Stimulated activated CD4-positive, alpha-beta T cell treated with anti-CD3 and anti-CD28 coated beads, Interleukin-1b, Interleukin-23, amount 100 ng/mL, for 24 hours (primary cell): ENCODE measurements around the gene RNF40.
"Not testable (repeated sequence)": the region's sequence is repeated elsewhere in the genome, so short reads cannot be mapped to it uniquely, and the experiment has no call there.

Source experiments
- DNase-seq, 4 experiments: peaks; one replicate each; pipeline ENCODE4 v3.0.0-alpha.2; 2020; ENCODE audit warnings: low read depth in 4 of 4, low spot score in 1 of 4

RNF40 gene

DNA sequence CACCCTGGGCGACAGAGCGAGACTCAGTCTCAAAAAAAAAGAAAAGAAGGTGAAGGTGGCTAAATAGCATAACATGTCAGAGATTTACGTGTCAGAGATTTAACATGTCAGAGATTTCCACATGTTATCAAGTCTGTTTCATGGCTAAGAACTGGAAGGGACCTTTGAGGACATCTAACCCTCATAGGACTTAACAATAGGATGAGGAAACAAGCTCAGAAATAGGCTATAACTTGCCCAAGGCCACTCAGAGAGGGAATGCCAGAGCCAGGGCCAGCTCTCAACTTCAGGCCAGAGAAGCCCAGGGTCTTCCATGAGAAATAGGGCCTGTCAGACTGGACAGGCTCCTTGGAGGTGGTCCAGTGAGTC lies 51.7 kb downstream of the RNF40 start:
- no peak for DNase-seq

DNA sequence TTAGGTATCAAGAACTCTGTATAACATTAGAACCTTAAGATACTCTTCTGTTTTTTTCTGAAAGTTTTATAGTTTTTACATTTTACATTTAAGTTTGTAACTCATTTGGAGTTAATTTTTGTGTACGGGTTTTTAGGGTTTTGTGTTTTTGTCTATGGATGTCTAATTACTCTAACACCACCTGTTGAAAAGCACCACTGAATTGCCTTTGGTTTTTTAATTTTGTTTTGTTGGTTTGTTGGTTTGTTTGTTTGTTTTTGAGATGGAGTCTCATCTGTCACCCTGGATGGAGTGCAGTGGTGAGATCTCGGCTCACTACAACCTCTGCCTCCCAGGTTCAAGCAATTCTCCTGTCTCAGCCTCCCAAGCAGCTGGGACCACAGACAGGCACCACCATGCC lies 54.6 kb downstream of the RNF40 start:
- DNase-seq = no peak

DNA sequence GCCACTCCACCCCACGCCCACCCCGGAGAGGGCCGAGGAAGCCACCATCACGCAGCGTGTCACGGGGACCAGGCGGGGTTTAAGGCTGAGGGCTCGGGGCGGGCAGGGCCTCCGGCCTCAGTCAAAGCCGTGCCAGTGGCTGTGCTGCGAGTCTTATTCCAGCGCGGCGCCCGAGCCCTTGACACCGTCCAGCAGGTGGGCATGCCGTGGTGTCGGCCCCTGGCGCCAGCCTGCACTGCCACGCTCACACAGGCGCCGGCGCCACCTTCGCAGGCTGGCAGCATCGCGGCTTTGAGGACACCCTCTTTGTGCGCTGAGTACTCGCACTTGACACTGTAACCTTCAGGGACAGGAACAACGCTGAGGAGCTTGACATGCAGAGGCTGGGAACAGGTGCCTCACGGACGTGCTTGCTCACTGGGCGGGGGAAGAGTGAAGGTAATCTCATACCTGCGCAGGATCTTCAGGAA lies 58.9 kb downstream of the RNF40 start:
- DNase-seq = no peak

DNA sequence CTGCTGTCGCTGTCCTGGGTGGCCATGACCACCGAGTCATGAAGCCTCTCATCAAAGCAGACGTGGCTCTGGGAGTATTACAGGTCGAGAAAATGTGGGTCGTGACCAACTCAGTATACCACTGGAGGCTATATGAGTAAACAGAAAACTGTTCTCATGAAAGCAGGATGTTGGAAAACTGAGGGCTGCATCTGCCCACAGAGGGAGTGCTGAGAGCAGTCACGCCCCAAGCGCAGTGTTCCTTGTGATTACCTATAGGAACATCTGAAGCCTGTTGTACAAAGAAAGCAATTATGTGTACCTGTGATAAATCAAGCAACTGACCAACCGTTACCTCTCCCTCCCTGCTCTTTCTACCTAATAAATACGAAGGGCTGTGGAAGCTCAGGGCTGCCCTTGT lies 59.3 kb downstream of the RNF40 start:
- DNase-seq = not testable (repeated sequence)

DNA sequence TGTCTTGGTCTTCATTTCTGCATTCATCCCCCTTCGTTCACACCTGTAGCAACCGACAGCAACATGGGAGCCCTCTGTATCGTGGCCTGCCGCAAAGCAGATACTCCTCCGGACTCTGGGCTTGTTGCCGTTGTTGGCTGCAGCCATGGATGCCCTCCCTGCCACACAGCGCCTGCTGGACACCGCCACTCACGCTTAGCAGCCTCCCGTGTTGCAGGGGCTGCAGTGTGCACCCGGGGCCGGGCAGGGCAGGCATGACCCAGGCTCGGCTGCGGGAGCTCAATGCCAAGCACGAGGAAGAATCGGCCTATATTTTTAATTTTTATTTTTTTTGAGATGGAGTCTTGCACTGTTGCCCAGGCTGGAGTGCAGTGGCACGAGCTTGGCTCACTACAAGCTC lies 59.8 kb downstream of the RNF40 start:
- no peak for DNase-seq
